Lung (tissue), 12 donors: ENCODE results near the gene CKM. TPM values are rescaled to one million over a fixed set of nuclear protein-coding genes. Genes with fewer than 3 reads are reported as not detected.

Source experiments
- ATAC-seq: fragments of 200-7000 bp; cut with Tn5 transposase; one replicate; pipeline ENCODE4 v1.9.1; 2020; ENCODE audit warnings: moderate number of reproducible peaks; ENCODE audit not compliant: insufficient read depth, low FRiP score
- DNase-seq, 3 donors: peaks; one replicate each; pipeline ENCODE4 v3.0.0-alpha.2; 2013 to 2017
- H3K27ac ChIP-seq, 2 donors: one replicate each; pipeline ENCODE4 v1.5.1; 2013; ENCODE audit warnings: mild to moderate bottlenecking in 2 of 2, moderate library complexity in 2 of 2, control low read depth in 1 of 2, inconsistent platforms in 1 of 2, low read depth in 1 of 2, low read length in 1 of 2
- H3K27me3 ChIP-seq, 3 donors: one replicate each; pipeline ENCODE4 v1.5.1; 2013; ENCODE audit warnings: low read length in 2 of 3; ENCODE audit not compliant: control insufficient read depth in 3 of 3, insufficient read depth in 3 of 3
- H3K36me3 ChIP-seq, 4 donors: one replicate each; pipeline ENCODE4 v1.5.1; 2013; ENCODE audit warnings: low read length in 4 of 4, mild to moderate bottlenecking in 1 of 4, moderate library complexity in 1 of 4; ENCODE audit not compliant: control insufficient read depth in 4 of 4, insufficient read depth in 4 of 4
- H3K4me1 ChIP-seq, 5 donors: one replicate each; pipeline ENCODE4 v1.5.1; 2013; ENCODE audit warnings: low read length in 5 of 5, mild to moderate bottlenecking in 2 of 5, moderate library complexity in 1 of 5; ENCODE audit not compliant: control insufficient read depth in 5 of 5, insufficient read depth in 5 of 5
- H3K4me3 ChIP-seq: one replicate; pipeline ENCODE4 v1.5.1; 2013; ENCODE audit warnings: mild to moderate bottlenecking, control low read depth, moderate library complexity
- H3K9ac ChIP-seq, 2 donors: one replicate each; pipeline ENCODE4 v1.5.1; 2013; ENCODE audit warnings: low read length in 2 of 2, control low read depth in 1 of 2; ENCODE audit not compliant: insufficient read depth in 1 of 2
- H3K9me3 ChIP-seq, 4 donors: one replicate each; pipeline ENCODE4 v1.5.1; 2013; ENCODE audit warnings: low read length in 3 of 4, mild to moderate bottlenecking in 1 of 4, moderate library complexity in 1 of 4; ENCODE audit not compliant: control insufficient read depth in 4 of 4, insufficient read depth in 3 of 4
- CTCF ChIP-seq: IDR thresholded peaks from 2 replicates; pipeline ENCODE4 v1.5.1; 2012; ENCODE audit warnings: mild to moderate bottlenecking; ENCODE audit errors: control extremely low read depth, extremely low read depth
- whole genome bisulfite sequencing, 2 donors: extraction: QIAGEN DNeasy Blood & Tissue Kit; methylation state at CpG; one replicate each; pipeline ENCODE4 v1.1.7; 2013; 5-methylcytosine and 5-hydroxymethylcytosine counted together
- polyA plus RNA-seq, 2 donors: library from polyadenylated mRNA; stranded (reverse); fragments of 200-250 nt; gene quantifications; one replicate each; pipeline ENCODE4 v1.2.1, GENCODE V29; 2013
- total RNA-seq, 2 donors: library from RNA; depleted of rRNA in 1 of 2; stranded (reverse); fragments of >200 nt in 1 of 2; gene quantifications; one replicate each; pipeline ENCODE4 v1.2.1, GENCODE V29; 2014 to 2021
- donor health status: control.
- donor health status: control.
- donor health status: Bipolar disorder and iron deficiency.
- donor health status: healthy.
- donor health status: DM: yes; HTN: yes; CAD: no.

The CKM gene
- total and polyA plus RNA-seq, 4 donors: 0.06 to 1.4 (median 0.97) TPM; not detected in 1

- H3K4me3 ChIP-seq: no peak overlapping the region
- H3K4me1 ChIP-seq: no peaks in the 10 kb centered on the region
- WGBS, 2 donors: 99 to 100% methylated on average over 1 of the region's 1 CpG
- no peaks in the 10 kb centered on the region for H3K27me3 ChIP-seq
- TF ChIP-seq CTCF: no peak
- peaks cover 0 to 7% (median under 1%) of the 10 kb centered on the region in 4 donors for H3K9me3 ChIP-seq
- DNase-seq (no peak), ATAC-seq (no peak)
- H3K36me3 ChIP-seq: peaks cover 0 to 53% (median 39%) of the 10 kb centered on the region in 4 donors
- no peak overlapping the region for H3K27ac ChIP-seq
- H3K9ac ChIP-seq: no peak overlapping the region
Observed at GRCh38 chr19:45291834-45292233, 30.8 kb downstream of the CKM start.

- peaks cover 0 to 53% (median 34%) of the 10 kb centered on the region in 4 donors for H3K36me3 ChIP-seq
- 95 to 96% methylated on average over 6 of the region's 6 CpGs for WGBS, 2 donors
- DNase-seq (no peak), ATAC-seq (no peak)
- H3K9me3 ChIP-seq: peaks cover 0 to 4% (median under 1%) of the 10 kb centered on the region in 4 donors
- no peak overlapping the region for H3K4me3 ChIP-seq
- no peak overlapping the region for H3K27ac ChIP-seq
- H3K27me3 ChIP-seq: no peaks in the 10 kb centered on the region
- H3K4me1 ChIP-seq: no peaks in the 10 kb centered on the region
- H3K9ac ChIP-seq: no peak overlapping the region
- no peak for TF ChIP-seq CTCF
Observed at GRCh38 chr19:45290381-45290931, 32.2 kb downstream of the CKM start.

- DNase-seq (no peak), ATAC-seq (no peak)
- no peaks in the 10 kb centered on the region for H3K4me1 ChIP-seq
- peaks cover 14 to 40% (median 32%) of the 10 kb centered on the region in 4 donors for H3K36me3 ChIP-seq
- TF ChIP-seq CTCF: no peak
- H3K27me3 ChIP-seq: no peaks in the 10 kb centered on the region
- no peaks in the 10 kb centered on the region for H3K9me3 ChIP-seq
- no peak overlapping the region for H3K9ac ChIP-seq
- H3K27ac ChIP-seq: no peak overlapping the region
- H3K4me3 ChIP-seq: no peak overlapping the region
- 49 to 74% methylated on average over 7 of the region's 7 CpGs for WGBS, 2 donors
Observed at GRCh38 chr19:45283443-45284033, 39.1 kb downstream of the CKM start.
